ENCODE data around the gene MAPK8IP3.

The MAPK8IP3 gene

GRCh38 chr16:1734816-1735215, 28.8 kb downstream of the MAPK8IP3 start:
- Histone ChIP-seq H3K9me3 (no peaks in the 10 kb centered on the region), H3K36me3 (peaks cover 16 to 48% (median 44%) of the 10 kb centered on the region in 3 donors), H3K27me3 (no peaks in the 10 kb centered on the region), H3K27ac (no peak overlapping the region), H3K4me1 (no peaks in the 10 kb centered on the region), H3K4me3 (no peak overlapping the region)
- intact Hi-C loops (cut with DNase I; ENCODE audit: low total_unique reads), result no loop called here
- TF ChIP-seq, protein P1, sequence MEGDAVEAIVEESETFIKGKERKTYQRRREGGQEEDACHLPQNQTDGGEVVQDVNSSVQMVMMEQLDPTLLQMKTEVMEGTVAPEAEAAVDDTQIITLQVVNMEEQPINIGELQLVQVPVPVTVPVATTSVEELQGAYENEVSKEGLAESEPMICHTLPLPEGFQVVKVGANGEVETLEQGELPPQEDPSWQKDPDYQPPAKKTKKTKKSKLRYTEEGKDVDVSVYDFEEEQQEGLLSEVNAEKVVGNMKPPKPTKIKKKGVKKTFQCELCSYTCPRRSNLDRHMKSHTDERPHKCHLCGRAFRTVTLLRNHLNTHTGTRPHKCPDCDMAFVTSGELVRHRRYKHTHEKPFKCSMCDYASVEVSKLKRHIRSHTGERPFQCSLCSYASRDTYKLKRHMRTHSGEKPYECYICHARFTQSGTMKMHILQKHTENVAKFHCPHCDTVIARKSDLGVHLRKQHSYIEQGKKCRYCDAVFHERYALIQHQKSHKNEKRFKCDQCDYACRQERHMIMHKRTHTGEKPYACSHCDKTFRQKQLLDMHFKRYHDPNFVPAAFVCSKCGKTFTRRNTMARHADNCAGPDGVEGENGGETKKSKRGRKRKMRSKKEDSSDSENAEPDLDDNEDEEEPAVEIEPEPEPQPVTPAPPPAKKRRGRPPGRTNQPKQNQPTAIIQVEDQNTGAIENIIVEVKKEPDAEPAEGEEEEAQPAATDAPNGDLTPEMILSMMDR (IDR thresholded peaks at IDR 0.05), result no peak
- no peak for DNase-seq

GRCh38 chr16:1740234-1740633, 34.2 kb downstream of the MAPK8IP3 start:
- no peaks in the 10 kb centered on the region for H3K4me1 ChIP-seq
- intact Hi-C loops (cut with DNase I; ENCODE audit: low total_unique reads), result no loop called here
- H3K27ac ChIP-seq, result no peak overlapping the region
- no peak for DNase-seq
- no peaks in the 10 kb centered on the region for H3K27me3 ChIP-seq
- H3K4me3 ChIP-seq, result no peak overlapping the region
- TF ChIP-seq, protein P1 (IDR thresholded peaks at IDR 0.05), result no peak
- H3K9me3 ChIP-seq, result no peaks in the 10 kb centered on the region
- peaks cover 15 to 50% (median 40%) of the 10 kb centered on the region in 3 donors for H3K36me3 ChIP-seq

DNA sequence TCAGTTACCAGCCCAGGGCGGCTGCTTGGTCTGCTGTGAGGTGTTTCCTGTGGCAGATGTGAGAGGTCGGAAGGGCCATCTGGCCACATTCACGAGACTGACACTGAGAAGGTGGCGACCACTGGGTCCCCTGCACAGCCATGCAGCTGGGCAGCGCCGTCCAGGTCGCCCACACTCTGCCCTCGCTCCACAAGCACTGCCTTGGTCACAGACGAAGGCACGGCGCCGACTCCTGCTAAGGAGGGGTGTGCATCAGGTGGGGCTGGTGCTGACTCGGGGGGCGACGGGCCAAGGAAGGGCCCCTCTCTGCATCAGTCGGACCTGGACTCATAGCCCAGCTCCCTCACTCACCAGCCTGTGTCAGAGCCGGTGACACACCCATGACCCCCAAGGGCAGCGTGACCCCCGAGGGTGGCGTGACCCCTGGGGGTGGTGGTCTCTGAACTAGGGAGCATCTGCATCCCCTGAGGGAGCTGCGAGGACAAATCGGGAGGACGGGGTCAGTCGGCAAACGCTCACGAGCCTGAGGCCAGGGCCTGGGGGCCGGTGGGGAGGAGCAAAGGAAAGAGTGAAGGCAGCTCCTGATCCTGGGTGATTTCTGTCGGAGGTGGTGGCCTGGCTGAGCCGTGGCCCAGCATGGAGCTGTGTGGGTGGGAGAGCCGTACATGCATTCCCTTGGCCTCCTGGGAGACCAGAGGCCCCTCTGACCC, 34.9 kb downstream of the MAPK8IP3 start:
- intact Hi-C loops (cut with DNase I; ENCODE audit: low total_unique reads), result no loop called here
- H3K36me3 ChIP-seq, result peaks cover 15 to 57% (median 47%) of the 10 kb centered on the region in 3 donors
- TF ChIP-seq, protein P1 (IDR thresholded peaks at IDR 0.05), result no peak
- no peaks in the 10 kb centered on the region for H3K27me3 ChIP-seq
- DNase-seq, result no peak
- H3K4me3 ChIP-seq, result no peak overlapping the region
- no peak overlapping the region for H3K27ac ChIP-seq
- no peaks in the 10 kb centered on the region for H3K9me3 ChIP-seq
- H3K4me1 ChIP-seq, result no peaks in the 10 kb centered on the region

DNA sequence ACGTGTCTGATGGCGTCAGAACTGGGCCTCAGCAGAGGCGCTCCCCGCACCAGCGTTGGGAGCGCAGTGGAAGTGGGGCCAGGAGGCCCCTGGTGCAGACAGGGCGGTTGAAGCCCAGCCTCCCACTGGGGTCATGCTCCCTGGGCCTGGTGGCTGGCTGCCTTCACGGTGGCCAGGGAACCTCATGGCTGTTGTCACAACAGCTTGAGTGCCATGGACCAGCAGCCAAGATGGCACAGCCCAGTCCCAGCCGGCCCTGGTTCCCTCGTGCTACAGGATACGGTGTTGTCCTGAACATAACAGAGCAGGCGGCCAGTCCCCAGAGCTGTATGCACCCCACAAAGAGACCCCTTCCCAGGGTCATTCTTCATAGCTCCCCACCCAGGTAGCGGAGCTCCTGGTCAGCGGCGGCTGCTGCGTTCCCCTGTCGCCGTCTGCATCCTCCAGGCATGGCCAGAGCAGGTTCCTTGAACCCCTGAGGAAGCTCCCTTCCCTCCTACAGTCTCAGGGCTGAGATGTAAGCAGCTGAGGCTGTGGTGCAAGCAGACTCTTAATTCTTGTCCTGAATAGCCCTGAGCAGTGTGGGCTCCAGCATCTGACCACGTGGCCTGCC, 35.7 kb downstream of the MAPK8IP3 start:
- Histone ChIP-seq H3K9me3 (no peaks in the 10 kb centered on the region), H3K4me1 (no peaks in the 10 kb centered on the region), H3K36me3 (peaks cover 15 to 64% (median 51%) of the 10 kb centered on the region in 3 donors), H3K27ac (no peak overlapping the region), H3K4me3 (no peak overlapping the region), H3K27me3 (no peaks in the 10 kb centered on the region)
- DNase-seq, result no peak
- intact Hi-C loops (cut with DNase I; ENCODE audit: low total_unique reads), result no loop called here
- TF ChIP-seq, protein P1 (IDR thresholded peaks at IDR 0.05), result no peak

- DNase-seq, result no peak
- Histone ChIP-seq H3K27ac (no peak overlapping the region), H3K4me3 (no peak overlapping the region), H3K4me1 (no peaks in the 10 kb centered on the region), H3K27me3 (no peaks in the 10 kb centered on the region), H3K36me3 (peaks cover 26 to 84% (median 71%) of the 10 kb centered on the region in 3 donors), H3K9me3 (no peaks in the 10 kb centered on the region)
- TF ChIP-seq, protein P1 (IDR thresholded peaks at IDR 0.05), result no peak
- intact Hi-C loops (cut with DNase I; ENCODE audit: low total_unique reads), result no loop called here
These were observed 37.7 kb downstream of the MAPK8IP3 start for GRCh38 chr16:1743376-1744337.

Data from tibial artery (tissue), 4 donors.